Suppressor macrophage treated with lipopolysaccharide for 4 hours (primary cell): ENCODE measurements around the gene SUSD3.
"Not testable (repeated sequence)": the region's sequence is repeated elsewhere in the genome, so short reads cannot be mapped to it uniquely, and the experiment has no call there.

ENCODE experiments used
- DNase-seq: peaks from one replicate; pipeline ENCODE4 v3.0.0-alpha.2; 2020

The SUSD3 gene

GRCh38 chr9:93058355-93059010, at the start of gene SUSD3:
Gene SUSD3 (plus strand): TSS chr9:93058701. CDS start chr9:93058743, 42 bp downstream.
- peak; percentile 44 for DNase-seq

GRCh38 chr9:93009337-93010015, 49.0 kb upstream of the SUSD3 start:
- no peak for DNase-seq

GRCh38 chr9:93010056-93010455, 48.4 kb upstream of the SUSD3 start:
- no peak for DNase-seq

- DNase-seq, result no peak
These were observed 47.8 kb upstream of the SUSD3 start for GRCh38 chr9:93010704-93011103.

GRCh38 chr9:93011114-93011513, 47.4 kb upstream of the SUSD3 start:
- no peak for DNase-seq

GRCh38 chr9:93012963-93013855, 45.3 kb upstream of the SUSD3 start:
- no peak for DNase-seq

GRCh38 chr9:93013856-93014582, 44.5 kb upstream of the SUSD3 start:
- DNase-seq, result no peak

GRCh38 chr9:93015190-93015589, 43.3 kb upstream of the SUSD3 start:
- not testable (repeated sequence) for DNase-seq

GRCh38 chr9:93017621-93018020, 40.9 kb upstream of the SUSD3 start:
- no peak for DNase-seq

- no peak for DNase-seq
These were observed 38.4 kb upstream of the SUSD3 start for GRCh38 chr9:93020151-93020550.

- no peak for DNase-seq
These were observed 37.5 kb upstream of the SUSD3 start for GRCh38 chr9:93020771-93021670.

GRCh38 chr9:93022066-93022465, 36.4 kb upstream of the SUSD3 start:
- no peak for DNase-seq

GRCh38 chr9:93022721-93023520, 35.6 kb upstream of the SUSD3 start:
- no peak for DNase-seq

GRCh38 chr9:93023521-93023815, 35.0 kb upstream of the SUSD3 start:
- no peak for DNase-seq

GRCh38 chr9:93024646-93024910, 33.9 kb upstream of the SUSD3 start:
- no peak for DNase-seq

GRCh38 chr9:93024986-93025630, 33.4 kb upstream of the SUSD3 start:
- DNase-seq, result no peak

- DNase-seq, result no peak
These were observed 32.8 kb upstream of the SUSD3 start for GRCh38 chr9:93025736-93026135.

GRCh38 chr9:93026640-93027039, 31.9 kb upstream of the SUSD3 start:
- DNase-seq, result no peak

- no peak for DNase-seq
These were observed 30.8 kb upstream of the SUSD3 start for GRCh38 chr9:93027750-93028149.

- DNase-seq, result peak; percentile 63
These were observed 30.0 kb upstream of the SUSD3 start for GRCh38 chr9:93028448-93029006.
